Ureter (tissue), 1 donor: ENCODE measurements around the gene VPS37C. TPM values are rescaled to one million over a fixed set of nuclear protein-coding genes. Genes with fewer than 3 reads are reported as not detected.
"Not testable (repeated sequence)": the region's sequence is repeated elsewhere in the genome, so short reads cannot be mapped to it uniquely, and the experiment has no call there.

ENCODE experiments used
- DNase-seq: peaks from one replicate; pipeline ENCODE4 v3.0.0-alpha.2; 2020; ENCODE audit warnings: low spot score
- total RNA-seq: library from RNA; stranded (reverse); gene quantifications from one replicate; pipeline ENCODE4 v1.2.4, GENCODE V29; 2023
- donor health status: DM: yes; HTN: yes; CAD: no.

VPS37C gene
- total RNA-seq, 1 donor from 2014 or later = 30.8 TPM

GRCh38 chr11:61174949-61175348, 13.7 kb upstream of the VPS37C start:
- DNase-seq = no peak

- DNase-seq = no peak
These were observed 13.0 kb upstream of the VPS37C start for GRCh38 chr11:61174273-61174672.

- DNase-seq = no peak
These were observed 12.2 kb upstream of the VPS37C start for GRCh38 chr11:61173456-61173855.

GRCh38 chr11:61172888-61173287, 11.7 kb upstream of the VPS37C start:
- DNase-seq = no peak

GRCh38 chr11:61172356-61172755, 11.1 kb upstream of the VPS37C start:
- no peak for DNase-seq

GRCh38 chr11:61171907-61172306, 10.7 kb upstream of the VPS37C start:
- no peak for DNase-seq

- DNase-seq = no peak
These were observed 9.3 kb upstream of the VPS37C start for GRCh38 chr11:61170566-61170965.

- DNase-seq = no peak
These were observed 7.6 kb upstream of the VPS37C start for GRCh38 chr11:61168800-61169199.

- DNase-seq = no peak
These were observed 6.9 kb upstream of the VPS37C start for GRCh38 chr11:61168042-61168688.

- not testable (repeated sequence) for DNase-seq
These were observed 5.1 kb upstream of the VPS37C start for GRCh38 chr11:61166331-61166730.

GRCh38 chr11:61165785-61166184, 4.6 kb upstream of the VPS37C start:
- DNase-seq = not testable (repeated sequence)

GRCh38 chr11:61164606-61165424, 3.6 kb upstream of the VPS37C start:
- DNase-seq = no peak

- no peak for DNase-seq
These were observed 2.7 kb upstream of the VPS37C start for GRCh38 chr11:61163714-61164605.

GRCh38 chr11:61163021-61163420, 1.8 kb upstream of the VPS37C start:
- DNase-seq = no peak

GRCh38 chr11:61162092-61162941, 1.1 kb upstream of the VPS37C start:
- no peak for DNase-seq

- no peak for DNase-seq
These were observed 588 bp downstream of the VPS37C start for GRCh38 chr11:61160487-61161189.

- DNase-seq = no peak
These were observed 2.4 kb downstream of the VPS37C start for GRCh38 chr11:61158691-61159381.

GRCh38 chr11:61157743-61158142, 3.5 kb downstream of the VPS37C start:
- DNase-seq = no peak

- DNase-seq = no peak
These were observed 5.5 kb downstream of the VPS37C start for GRCh38 chr11:61155741-61156140.

- no peak for DNase-seq
These were observed 5.9 kb downstream of the VPS37C start for GRCh38 chr11:61155312-61155711.
